Measurements from ENCODE around the gene KBTBD12.
"Not testable (repeated sequence)": the region's sequence is repeated elsewhere in the genome, so short reads cannot be mapped to it uniquely, and the experiment has no call there.

Gene KBTBD12

DNA sequence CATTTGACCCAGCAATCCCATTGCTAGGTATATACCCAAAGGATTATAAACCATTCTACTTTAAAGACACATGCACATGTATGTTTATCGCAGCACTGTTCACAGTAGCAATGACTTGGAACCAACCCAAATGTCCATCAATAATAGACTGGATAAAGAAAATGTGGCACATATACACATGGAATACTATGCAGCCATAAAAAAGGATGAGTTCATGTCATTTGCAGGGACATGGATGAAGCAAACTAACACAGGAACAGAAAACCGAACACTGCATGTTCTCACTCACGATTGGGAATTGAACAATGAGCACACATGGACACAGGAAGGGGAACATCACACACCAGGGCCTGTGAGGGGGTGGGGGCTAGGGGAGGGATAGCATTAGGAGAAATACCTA, 8.4 kb upstream of the KBTBD12 start:
- not testable (repeated sequence) for DNase-seq

- no peak for DNase-seq
Measured at GRCh38 chr3:127908202-127908601, 6.8 kb upstream of the KBTBD12 start.

- no peak for DNase-seq
Measured at GRCh38 chr3:127908951-127909350, 6.1 kb upstream of the KBTBD12 start.

GRCh38 chr3:127909646-127910045, 5.4 kb upstream of the KBTBD12 start:
- DNase-seq, result no peak

GRCh38 chr3:127911421-127911931, 3.6 kb upstream of the KBTBD12 start:
- DNase-seq, result no peak

- DNase-seq, result not testable (repeated sequence)
Measured at GRCh38 chr3:127913841-127914240, 1.2 kb upstream of the KBTBD12 start.

- no peak for DNase-seq
Measured at GRCh38 chr3:127914584-127914983, 448 bp upstream of the KBTBD12 start.

- no peak for DNase-seq
Measured at GRCh38 chr3:127915937-127916493, 983 bp downstream of the KBTBD12 start.

GRCh38 chr3:127920738-127921137, 5.7 kb downstream of the KBTBD12 start:
- no peak for DNase-seq

- no peak for DNase-seq
Measured at GRCh38 chr3:127923611-127924010, 8.6 kb downstream of the KBTBD12 start.

- DNase-seq, result no peak
Measured at GRCh38 chr3:127925384-127925783, 10.4 kb downstream of the KBTBD12 start.

DNA sequence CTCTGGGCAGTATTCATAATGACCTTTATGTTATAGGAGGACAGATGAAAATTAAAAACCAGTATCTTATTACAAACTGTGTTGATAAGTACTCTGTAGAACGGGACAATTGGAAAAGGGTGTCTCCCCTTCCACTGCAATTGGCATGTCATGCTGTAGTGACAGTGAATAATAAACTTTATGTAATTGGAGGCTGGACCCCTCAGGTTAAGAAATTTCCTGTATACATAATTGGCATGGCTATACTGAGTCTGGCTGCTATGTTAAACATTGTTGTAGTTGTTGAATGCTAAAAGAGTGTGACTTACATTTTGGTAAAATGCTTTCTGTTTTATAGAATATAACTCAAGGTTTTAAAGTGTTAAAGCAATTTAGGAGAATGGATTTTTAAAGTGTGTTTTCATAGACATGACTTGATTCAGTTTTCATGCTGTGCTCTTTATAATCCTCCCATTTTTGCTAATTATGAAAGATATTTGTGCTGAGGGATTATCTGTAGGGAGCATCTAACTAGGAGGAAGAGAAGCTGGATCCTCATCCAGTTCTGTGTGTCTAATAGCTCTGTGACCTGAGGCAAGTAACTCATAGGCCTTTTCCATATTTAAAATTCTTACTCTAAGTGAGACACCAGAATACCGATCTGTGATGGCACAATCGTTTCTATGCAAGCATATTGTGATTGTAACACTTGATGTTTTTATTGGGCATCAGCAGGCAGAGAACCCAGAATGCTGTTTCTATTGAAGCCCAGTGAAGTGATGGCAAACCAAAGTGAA, 13.0 kb downstream of the KBTBD12 start:
- no peak for DNase-seq

- no peak for DNase-seq
Measured at GRCh38 chr3:127929818-127930413, 14.9 kb downstream of the KBTBD12 start.

- no peak for DNase-seq
Measured at GRCh38 chr3:127933396-127933795, 18.4 kb downstream of the KBTBD12 start.

DNA sequence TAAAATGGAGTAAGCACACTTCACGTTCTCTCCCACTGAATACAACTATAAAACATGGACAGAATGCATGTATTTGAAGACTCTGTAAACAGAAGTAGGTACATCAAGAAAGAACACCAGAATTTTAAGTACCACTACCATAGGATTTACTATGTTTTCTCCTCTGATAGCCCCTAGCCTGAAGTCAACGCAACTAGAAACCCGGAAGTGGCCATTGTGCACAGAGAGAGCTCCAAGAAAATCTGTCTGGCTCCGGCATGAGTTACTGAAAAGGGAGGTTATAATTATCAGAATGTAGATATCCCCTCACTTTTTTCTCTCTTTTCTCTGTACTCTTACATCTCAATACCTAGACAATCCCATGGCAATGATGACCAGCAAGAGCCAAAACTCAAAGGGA, 23.8 kb downstream of the KBTBD12 start:
- DNase-seq, result no peak

- no peak for DNase-seq
Measured at GRCh38 chr3:127940116-127940515, 25.1 kb downstream of the KBTBD12 start.

GRCh38 chr3:127942613-127943012, 27.6 kb downstream of the KBTBD12 start:
- DNase-seq, result no peak

DNA sequence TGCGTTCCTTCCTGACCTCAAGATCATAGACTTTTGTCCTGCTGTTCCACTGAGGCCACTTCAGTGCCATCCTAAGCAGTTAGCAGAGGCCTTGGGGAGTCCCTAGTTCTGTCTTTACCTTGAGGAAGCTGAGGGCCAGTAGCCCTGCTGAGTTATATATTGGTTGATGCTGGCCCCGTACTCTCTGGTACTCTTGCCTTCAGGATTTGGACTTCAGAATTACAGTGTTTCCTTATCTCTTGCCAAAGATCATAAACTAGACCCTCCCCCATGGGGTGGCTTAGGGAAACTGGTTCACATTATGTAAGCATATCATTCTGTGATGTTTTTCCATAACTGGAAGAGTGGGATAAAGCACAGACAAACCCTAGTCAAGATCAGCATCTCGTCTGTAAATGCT, 33.2 kb downstream of the KBTBD12 start:
- no peak for DNase-seq

DNA sequence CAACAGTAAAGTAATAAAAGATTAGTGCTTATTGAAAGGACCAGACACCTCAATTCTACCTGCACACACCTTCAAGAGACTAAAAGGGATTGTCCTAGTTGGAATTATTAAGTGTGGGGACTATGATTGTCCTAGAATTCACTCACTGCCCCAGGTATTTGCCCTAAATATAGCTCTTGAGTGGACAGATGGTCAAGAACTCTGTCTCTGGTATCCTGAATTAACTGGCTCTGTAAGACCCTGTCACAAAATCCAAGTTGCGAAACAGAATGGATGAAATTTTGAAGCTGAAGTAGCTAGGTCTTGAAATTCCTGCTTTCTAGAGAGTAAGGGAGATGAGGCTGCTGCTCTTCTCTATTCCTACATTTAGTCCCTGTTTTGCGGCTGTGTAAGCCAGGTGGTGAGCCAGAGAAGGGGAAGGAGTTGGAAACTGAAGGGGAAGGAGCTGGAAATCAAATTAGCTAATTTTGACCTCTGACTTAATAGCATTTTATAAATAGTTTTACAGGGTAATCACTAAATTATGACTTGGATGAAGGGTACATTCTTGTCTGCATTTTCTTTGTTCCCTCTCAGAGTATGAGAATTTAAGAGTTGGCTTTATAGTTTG, 34.5 kb downstream of the KBTBD12 start:
- no peak for DNase-seq

- DNase-seq, result no peak
Measured at GRCh38 chr3:127951276-127951675, 36.2 kb downstream of the KBTBD12 start.

DNA sequence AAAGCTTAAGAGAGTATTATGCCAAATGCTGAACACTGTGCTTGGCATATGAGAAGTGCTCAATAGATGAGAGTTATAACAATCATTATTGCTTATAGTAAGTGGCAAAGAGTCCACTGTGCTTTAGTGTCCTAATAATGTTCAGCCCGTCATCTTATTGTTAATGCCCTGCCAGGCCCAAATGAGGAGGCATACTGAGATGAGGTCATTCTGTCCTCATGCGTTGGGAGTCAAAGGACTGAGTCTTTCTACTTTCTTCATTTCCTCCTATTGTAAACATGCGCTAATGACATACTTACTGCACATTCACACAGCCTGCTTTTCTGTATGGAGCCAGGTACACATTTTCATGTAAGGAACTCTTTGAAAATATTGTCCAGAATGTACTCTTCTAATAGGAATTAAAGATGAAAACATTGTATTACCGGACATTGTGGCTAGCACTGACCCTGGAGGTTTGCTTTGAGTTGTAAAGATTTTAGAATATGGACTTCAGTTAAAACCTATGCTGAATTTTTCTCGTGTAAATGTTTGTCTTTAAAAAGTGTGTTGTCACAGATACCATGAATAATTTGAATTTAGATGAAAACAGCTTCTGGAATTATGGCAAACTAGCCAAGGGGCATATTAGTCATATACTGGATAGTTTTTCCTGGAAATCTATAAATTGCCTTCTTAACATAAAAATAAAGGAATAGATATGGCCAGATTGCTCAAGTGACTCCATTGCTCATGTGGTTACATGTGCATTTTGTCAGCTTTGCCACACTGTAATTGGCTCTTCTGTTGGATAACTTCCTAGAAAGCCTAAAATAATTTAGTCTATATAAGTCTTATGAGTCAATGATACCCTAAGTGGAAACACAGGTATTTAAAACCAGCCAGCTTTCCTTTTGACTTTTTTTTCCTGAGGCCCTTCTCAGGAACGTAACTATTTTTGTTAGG, 38.3 kb downstream of the KBTBD12 start:
- DNase-seq, result no peak

- DNase-seq, result no peak
Measured at GRCh38 chr3:127954640-127955039, 39.6 kb downstream of the KBTBD12 start.

DNA sequence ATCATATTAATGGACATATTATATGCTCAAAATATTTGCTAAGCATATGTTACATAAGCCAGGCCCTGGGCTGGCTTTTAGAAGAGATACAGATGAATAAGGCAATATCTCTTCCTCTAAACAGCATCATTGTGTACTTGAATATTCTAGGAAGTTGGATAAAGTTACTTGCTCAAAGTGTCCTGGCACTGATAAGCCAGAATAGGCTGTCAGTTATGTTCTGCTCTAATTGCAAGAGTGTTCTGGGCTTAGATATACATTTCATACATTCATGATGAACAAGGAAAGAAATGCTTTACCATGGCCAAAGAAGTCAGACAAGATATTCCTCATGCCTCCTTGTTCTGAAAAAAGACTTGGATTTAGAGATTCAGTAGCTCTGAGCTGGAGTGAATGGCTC, 40.7 kb downstream of the KBTBD12 start:
- no peak for DNase-seq
